Gastrocnemius medialis (tissue), 4 donors: ENCODE measurements around the gene MFSD8. TPM values are rescaled to one million over a fixed set of nuclear protein-coding genes. Genes with fewer than 3 reads are reported as not detected.
"Not testable (repeated sequence)": the region's sequence is repeated elsewhere in the genome, so short reads cannot be mapped to it uniquely, and the experiment has no call there.

Source experiments
- ATAC-seq, 2 donors: fragments of 150-250 bp; one replicate each; pipeline ENCODE4 v1.9.1; 2016
- DNase-seq, 2 donors: peaks; one replicate each; pipeline ENCODE4 v3.0.0-alpha.2; 2019
- H3K27ac ChIP-seq, 4 donors: fragments of 200-600 bp; sonication (generic); 1 replicate in 1 of 4; 2 replicates in 3 of 4; pipeline ENCODE4 v1.5.1; 2016 to 2018; ENCODE audit warnings: mild to moderate bottlenecking in 2 of 4, moderate library complexity in 1 of 4
- H3K27me3 ChIP-seq, 3 donors: fragments of 200-600 bp; sonication (generic) in 2 of 3; 1 replicate in 1 of 3; 2 replicates in 2 of 3; pipeline versions ENCODE4 v1.5.1 to v1.6.0; 2016 to 2019; ENCODE audit warnings: mild to moderate bottlenecking in 1 of 3, moderate library complexity in 1 of 3
- H3K36me3 ChIP-seq, 2 donors: fragments of 200-600 bp; sonication (generic) in 1 of 2; one replicate each; pipeline ENCODE4 v1.5.1; 2017 to 2018
- H3K4me1 ChIP-seq, 2 donors: fragments of 200-600 bp; sonication (generic) in 1 of 2; one replicate each; pipeline ENCODE4 v1.5.1; 2016 to 2017; ENCODE audit warnings: mild to moderate bottlenecking in 2 of 2
- H3K4me3 ChIP-seq, 4 donors: fragments of 200-600 bp; sonication (generic) in 3 of 4; 1 replicate in 1 of 4; 2 replicates in 3 of 4; pipeline ENCODE4 v1.5.1; 2016 to 2019; ENCODE audit warnings: mild to moderate bottlenecking in 2 of 4
- H3K9me3 ChIP-seq, 3 donors: fragments of 200-600 bp; sonication (generic) in 2 of 3; 1 replicate in 1 of 3; 2 replicates in 2 of 3; pipeline ENCODE4 v1.5.1; 2016 to 2019
- POLR2A ChIP-seq, 2 donors: fragments of 450-650 bp; IDR thresholded peaks; one replicate each; pipeline ENCODE4 v1.6.1; 2017; ENCODE audit warnings: antibody characterized with exemption in 2 of 2, mild to moderate bottlenecking in 2 of 2, moderate library complexity in 2 of 2
- in situ Hi-C, 4 donors: fragments of 200-750 bp; cut with MboI; loops; one replicate each; pipeline versions ENCODE4 v1.15.0 to v1.8.0; 2017; ENCODE audit warnings: low sequenced_read_pairs in 4 of 4
- intact Hi-C: fragments of 100-400 bp; cut with DNase I; formaldehyde crosslinking; loops from one replicate; pipeline ENCODE4 v1.15.1; 2023; ENCODE audit warnings: low total_unique reads
- total RNA-seq, 4 donors: library from RNA; depleted of rRNA; stranded (reverse); fragments of >200 nt; gene quantifications; one replicate each; pipeline versions ENCODE4 v1.1.0 to v1.2.3, GENCODE V29; 2016
- TF ChIP-seq, protein P1 (sequence below), 5 experiments: fragments of 450-650 bp in 3 of 5; fragments of 200-600 bp in 2 of 5; sonication (generic) in 2 of 5; IDR thresholded peaks in 4 of 5; conservative IDR thresholded peaks in 1 of 5; 1 replicate in 4 of 5; 2 replicates in 1 of 5; pipeline ENCODE4 v1.5.1; 2016 to 2019; ENCODE audit warnings: antibody characterized with exemption in 5 of 5, mild to moderate bottlenecking in 3 of 5, moderate library complexity in 3 of 5

MFSD8 gene, protein sequence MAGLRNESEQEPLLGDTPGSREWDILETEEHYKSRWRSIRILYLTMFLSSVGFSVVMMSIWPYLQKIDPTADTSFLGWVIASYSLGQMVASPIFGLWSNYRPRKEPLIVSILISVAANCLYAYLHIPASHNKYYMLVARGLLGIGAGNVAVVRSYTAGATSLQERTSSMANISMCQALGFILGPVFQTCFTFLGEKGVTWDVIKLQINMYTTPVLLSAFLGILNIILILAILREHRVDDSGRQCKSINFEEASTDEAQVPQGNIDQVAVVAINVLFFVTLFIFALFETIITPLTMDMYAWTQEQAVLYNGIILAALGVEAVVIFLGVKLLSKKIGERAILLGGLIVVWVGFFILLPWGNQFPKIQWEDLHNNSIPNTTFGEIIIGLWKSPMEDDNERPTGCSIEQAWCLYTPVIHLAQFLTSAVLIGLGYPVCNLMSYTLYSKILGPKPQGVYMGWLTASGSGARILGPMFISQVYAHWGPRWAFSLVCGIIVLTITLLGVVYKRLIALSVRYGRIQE
- total RNA-seq: 10 to 100 TPM in 1 of 4 donors, 1 to 10 TPM in 3; 5.6 to 13.2 (median 7.5) TPM

DNA sequence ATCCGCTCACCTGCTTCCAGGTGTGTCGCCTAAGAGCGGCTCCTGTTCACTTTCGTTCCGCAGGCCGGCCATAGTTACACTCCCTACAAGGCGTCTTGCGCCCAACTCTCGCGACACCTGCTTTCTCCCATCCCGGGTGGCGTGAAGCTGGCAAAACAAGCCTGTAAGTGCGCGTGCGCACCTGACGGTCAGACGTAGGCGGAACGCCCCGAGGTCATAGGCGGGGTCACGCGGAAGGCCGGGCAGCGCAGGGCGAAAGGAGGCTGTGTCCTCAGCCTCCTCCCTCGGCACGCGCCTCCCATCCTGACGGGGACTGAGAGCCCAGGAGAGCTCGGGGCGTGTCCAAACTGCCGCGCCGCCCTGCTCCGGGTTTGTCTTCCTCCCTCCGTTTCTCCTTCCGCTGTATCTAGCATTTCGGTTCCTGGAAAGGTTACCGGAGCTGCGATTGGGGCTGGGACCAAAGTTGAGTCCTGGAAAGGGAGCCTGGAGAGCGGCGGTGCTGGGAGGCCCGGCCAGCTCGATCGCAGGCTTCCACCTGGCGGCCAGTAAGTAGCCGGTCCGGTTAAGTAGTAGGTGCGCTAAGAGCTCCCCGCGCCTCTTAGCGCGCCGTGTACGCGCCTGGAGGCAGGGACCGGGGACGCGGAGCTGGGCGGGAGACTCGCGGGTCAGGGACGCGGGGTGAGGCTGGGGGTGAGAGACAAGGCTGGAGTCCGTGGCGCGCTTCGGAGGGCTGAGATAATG, at the start of gene MFSD8, which contains the start of gene ABHD18:
Gene MFSD8, minus strand, starts transcription at position 112 of the 741 bp plus-strand sequence. Its CDS starts 40 bp downstream, at position 72.
Gene ABHD18, plus strand, starts transcription at position 345 of the 741 bp plus-strand sequence. CDS start 17,550 bp downstream, outside the sequence.
- peak within 1 kb of the TSS; percentile 95 to 99 (median 97) for H3K27ac ChIP-seq

DNA sequence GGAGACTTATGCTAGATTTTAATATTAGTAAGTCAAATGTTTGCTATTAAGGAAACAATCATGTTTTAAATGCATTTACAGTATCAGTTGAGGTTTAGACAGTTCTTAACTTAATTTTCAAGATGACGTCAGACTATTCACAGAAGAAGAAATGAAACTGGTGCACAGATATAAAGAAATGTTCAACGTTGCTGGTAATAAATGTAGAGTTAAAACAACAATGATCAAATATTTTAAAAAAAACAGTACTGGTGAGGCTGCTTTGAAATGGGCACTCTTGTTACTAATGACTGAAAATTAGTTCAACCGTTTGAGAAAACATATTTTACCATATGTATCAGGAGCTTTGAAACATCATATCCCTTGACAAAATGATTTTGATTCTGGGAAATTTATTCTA, 44.5 kb upstream of the MFSD8 start:
- H3K36me3 ChIP-seq: peaks cover 0 to 20% of the 10 kb centered on the region in 2 donors
- intact Hi-C loops: no loop called here

More for the DNA sequence above, at the start of gene MFSD8, which contains the start of gene ABHD18:
- peak; percentile 98 to 99 for DNase-seq
- intact Hi-C loops: loop anchor here (1.0 to 10.0 kb wide), 5 partner anchors 83 to 330 kb away; partner anchors contain the start of genes HSPA4L, INTU, LARP1B and PGRMC2
- Histone ChIP-seq H3K36me3 (no peaks in the 10 kb centered on the region), H3K4me3 (peak within 1 kb of the TSS; percentile 78 to 93 (median 86)), H3K27me3 (no peaks in the 10 kb centered on the region), H3K9me3 (no peaks in the 10 kb centered on the region), H3K4me1 (peaks cover 8 to 18% of the 10 kb centered on the region in 2 donors)
- TF ChIP-seq, protein P1, sequence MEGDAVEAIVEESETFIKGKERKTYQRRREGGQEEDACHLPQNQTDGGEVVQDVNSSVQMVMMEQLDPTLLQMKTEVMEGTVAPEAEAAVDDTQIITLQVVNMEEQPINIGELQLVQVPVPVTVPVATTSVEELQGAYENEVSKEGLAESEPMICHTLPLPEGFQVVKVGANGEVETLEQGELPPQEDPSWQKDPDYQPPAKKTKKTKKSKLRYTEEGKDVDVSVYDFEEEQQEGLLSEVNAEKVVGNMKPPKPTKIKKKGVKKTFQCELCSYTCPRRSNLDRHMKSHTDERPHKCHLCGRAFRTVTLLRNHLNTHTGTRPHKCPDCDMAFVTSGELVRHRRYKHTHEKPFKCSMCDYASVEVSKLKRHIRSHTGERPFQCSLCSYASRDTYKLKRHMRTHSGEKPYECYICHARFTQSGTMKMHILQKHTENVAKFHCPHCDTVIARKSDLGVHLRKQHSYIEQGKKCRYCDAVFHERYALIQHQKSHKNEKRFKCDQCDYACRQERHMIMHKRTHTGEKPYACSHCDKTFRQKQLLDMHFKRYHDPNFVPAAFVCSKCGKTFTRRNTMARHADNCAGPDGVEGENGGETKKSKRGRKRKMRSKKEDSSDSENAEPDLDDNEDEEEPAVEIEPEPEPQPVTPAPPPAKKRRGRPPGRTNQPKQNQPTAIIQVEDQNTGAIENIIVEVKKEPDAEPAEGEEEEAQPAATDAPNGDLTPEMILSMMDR (IDR thresholded peaks at IDR 0.05 in 4 of 5, conservative IDR thresholded peaks at IDR 0.05 in 1 of 5): peak; percentile 60 to 70 (median 69)
- peak; percentile 80 to 87 for TF ChIP-seq POLR2A (IDR thresholded peaks at IDR 0.05)
- peak; percentile 97 to 98 for ATAC-seq
- in situ Hi-C loops: loop anchor here in 3 of 4 donors (10.0 to 25.0 kb wide), 3 partner anchors 100 to 328 kb away; partner anchors contain the start of genes INTU (in 2 of the 3), HSPA4L (in 1 of the 3) and LARP1B (in 1 of the 3)

DNA sequence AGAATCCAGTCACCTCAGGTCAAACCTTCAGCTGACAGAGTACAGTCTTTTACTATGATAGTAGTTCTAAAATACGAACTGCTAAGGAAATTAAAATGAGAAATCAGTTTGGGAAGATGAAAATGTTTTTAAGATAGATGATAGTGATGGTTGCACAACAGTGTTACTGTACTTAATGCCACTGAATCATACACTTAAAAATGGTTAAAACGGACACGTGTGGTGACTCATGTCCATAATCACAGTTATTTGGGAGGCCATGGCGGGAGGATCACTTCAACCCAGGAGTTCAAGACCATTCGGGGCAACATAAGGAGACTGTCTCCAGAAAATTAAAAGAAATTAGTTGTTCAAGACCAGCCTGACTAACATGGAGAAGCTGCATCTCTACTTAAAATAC, 41.6 kb upstream of the MFSD8 start:
- Histone ChIP-seq H3K36me3 (peaks cover 0 to 9% of the 10 kb centered on the region in 2 donors), H3K27ac (no peak overlapping the region), H3K27me3 (no peaks in the 10 kb centered on the region), H3K4me1 (no peaks in the 10 kb centered on the region), H3K4me3 (no peak overlapping the region), H3K9me3 (no peaks in the 10 kb centered on the region)
- ATAC-seq: no peak
- DNase-seq: no peak
- in situ Hi-C loops (no loop called here), intact Hi-C loops (no loop called here)
- no peak for TF ChIP-seq POLR2A (IDR thresholded peaks at IDR 0.05)
- TF ChIP-seq, protein P1 (IDR thresholded peaks at IDR 0.05 in 4 of 5, conservative IDR thresholded peaks at IDR 0.05 in 1 of 5): no peak

More for the DNA sequence above, 44.5 kb upstream of the MFSD8 start:
- no peak for ATAC-seq
- DNase-seq: no peak
- TF ChIP-seq POLR2A (IDR thresholded peaks at IDR 0.05): no peak
- TF ChIP-seq, protein P1 (IDR thresholded peaks at IDR 0.05 in 4 of 5, conservative IDR thresholded peaks at IDR 0.05 in 1 of 5): no peak
- Histone ChIP-seq H3K4me1 (no peaks in the 10 kb centered on the region), H3K27ac (no peak overlapping the region), H3K27me3 (no peaks in the 10 kb centered on the region), H3K9me3 (no peaks in the 10 kb centered on the region), H3K4me3 (no peak overlapping the region)
- in situ Hi-C loops: no loop called here

DNA sequence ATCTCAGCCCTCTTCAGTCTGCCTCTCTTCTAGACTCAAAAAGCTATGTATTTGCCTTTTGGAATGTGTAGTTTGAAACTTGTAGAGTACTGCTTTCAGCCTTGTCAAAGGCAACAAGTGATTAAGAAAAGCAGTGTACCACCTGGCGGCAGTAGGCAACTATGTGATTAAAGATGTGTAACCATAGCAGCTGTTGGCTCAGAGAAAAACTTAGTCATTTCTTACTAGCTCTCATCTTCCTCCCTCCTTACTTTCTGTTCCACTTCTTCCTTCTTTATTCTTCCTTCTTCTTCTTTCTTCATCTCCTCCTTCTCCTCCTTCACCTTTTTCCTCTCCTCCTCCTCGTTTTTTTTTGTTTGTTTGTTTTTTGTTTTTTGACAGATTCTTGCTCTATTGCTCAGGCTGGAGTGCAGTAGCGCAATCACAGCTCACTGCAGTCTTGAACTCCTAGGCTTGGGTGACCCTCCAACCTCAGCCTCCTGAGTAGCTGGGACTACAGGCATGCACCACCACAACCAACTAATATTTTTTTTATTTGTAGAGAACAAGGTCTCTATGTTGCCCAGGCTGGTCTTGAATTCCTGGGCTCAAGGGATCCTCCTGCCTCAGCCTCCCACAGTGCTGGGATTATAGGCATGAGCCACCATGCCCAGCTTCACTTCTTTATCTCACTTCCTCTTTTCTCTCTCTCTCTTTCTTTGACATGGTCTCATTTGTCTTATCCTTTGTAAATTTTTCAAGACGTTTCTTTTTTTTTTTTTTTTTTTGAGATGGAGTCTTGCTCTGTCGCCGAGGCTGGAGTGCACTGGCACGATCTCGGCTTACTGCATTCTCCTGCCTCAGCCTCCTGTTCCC, 32.8 kb upstream of the MFSD8 start:
- intact Hi-C loops (no loop called here), in situ Hi-C loops (no loop called here)
- H3K9me3 ChIP-seq: no peaks in the 10 kb centered on the region
- ATAC-seq (no peak), DNase-seq (no peak)
- peaks cover 0 to 12% of the 10 kb centered on the region in 2 donors for H3K36me3 ChIP-seq
- H3K4me1 ChIP-seq: no peaks in the 10 kb centered on the region
- no peak overlapping the region for H3K27ac ChIP-seq
- no peak overlapping the region for H3K4me3 ChIP-seq
- H3K27me3 ChIP-seq: no peaks in the 10 kb centered on the region
- no peak for TF ChIP-seq POLR2A (IDR thresholded peaks at IDR 0.05)
- TF ChIP-seq, protein P1 (IDR thresholded peaks at IDR 0.05 in 4 of 5, conservative IDR thresholded peaks at IDR 0.05 in 1 of 5): no peak

DNA sequence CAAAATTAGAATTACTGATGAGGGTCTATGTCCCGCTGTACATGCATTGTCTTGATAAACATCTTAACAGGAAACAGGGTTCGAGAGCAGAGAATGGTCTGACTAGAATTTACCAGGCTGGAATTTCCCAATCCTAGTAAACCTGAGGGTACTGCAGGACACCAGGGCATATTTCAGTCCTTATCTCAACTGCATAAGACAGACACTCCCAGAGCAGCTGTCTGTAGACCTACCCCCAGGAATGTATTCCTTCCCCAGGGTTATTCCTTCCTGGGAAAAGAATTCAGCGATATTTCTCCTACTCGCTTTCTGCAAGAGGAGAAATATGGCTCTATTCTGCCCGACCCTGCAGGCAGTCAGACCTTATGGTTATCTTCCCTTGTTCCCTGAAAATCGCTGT, 31.5 kb upstream of the MFSD8 start:
- H3K27ac ChIP-seq, H3K27me3 ChIP-seq, in situ Hi-C loops, H3K4me1 ChIP-seq, H3K4me3 ChIP-seq, H3K9me3 ChIP-seq, ATAC-seq, DNase-seq, intact Hi-C loops: not testable (repeated sequence)
- peaks cover 0 to 12% of the 10 kb centered on the region in 2 donors for H3K36me3 ChIP-seq
